K562 (cell line): Measurements from ENCODE around the gene REP15. TPM values are rescaled to one million over a fixed set of nuclear protein-coding genes. Genes with fewer than 3 reads are reported as not detected.
"Not testable (repeated sequence)": the region's sequence is repeated elsewhere in the genome, so short reads cannot be mapped to it uniquely, and the experiment has no call there.

Source experiments
- ATAC-seq: fragments of 200-7000 bp; cut with Tn5 transposase; 3 replicates; pipeline ENCODE4 v1.9.1; 2020; ENCODE audit warnings: moderate library complexity
- BruUV-seq: library from RNA; stranded (reverse); fragments of 400-500 nt; replicated peaks from 2 replicates; lab custom pipeline; 2021; lab: Mats Ljungman, UMichigan
- CTCF ChIA-PET: fragments of 300-600 bp; formaldehyde crosslinking; extraction: SDS; loops from one replicate; lab custom pipeline; 2021; ENCODE audit warnings: low intra/inter-chr PET ratio; lab: Yijun Ruan, JAX
- POLR2A ChIA-PET: fragments of 300-600, 350-650 bp; sonication (Branson Sonifier 250); formaldehyde crosslinking; extraction: SDS; loops from one replicate; lab custom pipeline; 2021; ENCODE audit warnings: antibody characterized with exemption, inconsistent platforms; lab: Yijun Ruan, JAX
- DNase-seq, 4 experiments: peaks; one replicate each; pipeline versions ENCODE4 v3.0.0 to v3.0.0-alpha.2; 2011 to 2018; ENCODE audit warnings: low spot score in 3 of 4, mixed read lengths in 3 of 4; ENCODE audit errors: extremely low read depth in 1 of 4
- FAIRE-seq: peaks from 2 replicates; lab custom pipeline; 2011; peaks lifted over from hg19 to GRCh38; lab: Jason Lieb, UNC
- H2AFZ ChIP-seq: 2 replicates; pipeline ENCODE4 v1.6.0; 2011; ENCODE audit warnings: low read depth, low read length, control low read depth, inconsistent platforms
- H3K27ac ChIP-seq: fragments of 200-600 bp; 3 replicates; pipeline ENCODE4 v1.8.0; 2011; ENCODE audit warnings: low read depth, mild to moderate bottlenecking, control low read depth, inconsistent platforms, low read length, moderate library complexity, mixed read lengths; ENCODE audit errors: extremely low read depth
- H3K27me3 ChIP-seq, 2 experiments: fragments of 300-600 bp in 1 of 2; 2 replicates in 1 of 2; 3 replicates in 1 of 2; pipeline versions ENCODE4 v1.6.0 to v1.8.0; 2011; ENCODE audit warnings: inconsistent platforms in 2 of 2, low read length in 2 of 2, mild to moderate bottlenecking in 1 of 2, mixed read lengths in 1 of 2, moderate library complexity in 1 of 2; ENCODE audit not compliant: control insufficient read depth in 2 of 2, insufficient read depth in 2 of 2
- H3K36me3 ChIP-seq: fragments of 300-600 bp; 3 replicates; pipeline ENCODE4 v1.8.0; 2011; ENCODE audit warnings: mild to moderate bottlenecking, low read length, inconsistent platforms; ENCODE audit not compliant: control insufficient read depth, insufficient read depth
- H3K4me1 ChIP-seq, 2 experiments: fragments of 200-600 bp in 1 of 2; replicated peaks in 1 of 2; 2 replicates in 1 of 2; 3 replicates in 1 of 2; pipeline versions ENCODE4 v1.5.1 to v1.8.0; 2011; ENCODE audit warnings: inconsistent platforms in 2 of 2, low read length in 2 of 2, mild to moderate bottlenecking in 1 of 2, mixed read lengths in 1 of 2, moderate library complexity in 1 of 2; ENCODE audit not compliant: control insufficient read depth in 2 of 2, insufficient read depth in 2 of 2
- H3K4me2 ChIP-seq: 2 replicates; pipeline ENCODE4 v1.6.1; 2011; ENCODE audit warnings: low read length, control low read depth, inconsistent platforms, mixed read lengths; ENCODE audit not compliant: insufficient read depth
- H3K4me3 ChIP-seq: fragments of 200-600 bp; sonication (generic), shearing (Covaris generic); 2 replicates; pipeline ENCODE4 v1.5.1; 2016; ENCODE audit warnings: control low read depth, inconsistent platforms
- H3K79me2 ChIP-seq: fragments of 200-600 bp; 3 replicates; pipeline ENCODE4 v1.8.0; 2011; ENCODE audit warnings: low read length, inconsistent platforms; ENCODE audit not compliant: control insufficient read depth, insufficient read depth
- H3K9ac ChIP-seq, 2 experiments: 2 replicates each; pipeline versions ENCODE4 v1.6.0 to v1.6.1; 2011; ENCODE audit warnings: low read depth in 2 of 2, low read length in 2 of 2, control low read depth in 1 of 2, inconsistent platforms in 1 of 2, mild to moderate bottlenecking in 1 of 2, mixed read lengths in 1 of 2; ENCODE audit not compliant: insufficient read depth in 1 of 2
- H3K9me1 ChIP-seq: one replicate; pipeline ENCODE4 v1.6.0; 2011; ENCODE audit warnings: inconsistent platforms, mild to moderate bottlenecking, low read length, moderate library complexity; ENCODE audit not compliant: control insufficient read depth, insufficient read depth
- H3K9me3 ChIP-seq: replicated peaks from 2 replicates; pipeline ENCODE4 v1.5.1; 2011; ENCODE audit warnings: low read depth, low read length, inconsistent platforms; ENCODE audit not compliant: control insufficient read depth, insufficient read depth
- H4K20me1 ChIP-seq: replicated peaks from 2 replicates; pipeline ENCODE4 v1.6.1; 2011; ENCODE audit warnings: low read length, inconsistent platforms, mixed read lengths; ENCODE audit not compliant: control insufficient read depth, insufficient read depth
- CEBPG ChIP-seq, 3 experiments: fragments of 200-800 bp in 1 of 3; sonication (Bioruptor generic) in 1 of 3; sonication (generic) in 1 of 3; formaldehyde crosslinking in 1 of 3; IDR thresholded peaks in 2 of 3; conservative IDR thresholded peaks in 1 of 3; 2 replicates each; pipeline versions ENCODE4 v1.6.1 to v1.8.0; 2016 to 2022; ENCODE audit warnings: missing compliant biosample characterization in 2 of 3, missing genetic modification characterization in 2 of 3, mild to moderate bottlenecking in 1 of 3, missing genetic modification reagents in 1 of 3
- CREB5 ChIP-seq: fragments of 250-450 bp; sonication (Bioruptor Pico); IDR thresholded peaks from 2 replicates; pipeline ENCODE4 v1.5.0; 2020; ENCODE audit warnings: mild to moderate bottlenecking
- DLX4 ChIP-seq: fragments of 250-450 bp; sonication (Bioruptor Pico); IDR thresholded peaks from 2 replicates; pipeline ENCODE4 v1.6.1; 2021; ENCODE audit warnings: mild to moderate bottlenecking
- DMBX1 ChIP-seq: fragments of 250-450 bp; sonication (Bioruptor Pico); IDR thresholded peaks from 2 replicates; pipeline ENCODE4 v1.8.0; 2022; ENCODE audit warnings: inconsistent platforms, mild to moderate bottlenecking, moderate library complexity, borderline replicate concordance
- EP300 ChIP-seq: IDR thresholded peaks from 2 replicates; pipeline ENCODE4 v1.6.1; 2012; ENCODE audit warnings: low read length, improper control_type of control experiment
- FOXK2 ChIP-seq, 2 experiments: fragments of 450-650 bp; IDR thresholded peaks in 1 of 2; conservative IDR thresholded peaks in 1 of 2; 2 replicates each; pipeline ENCODE4 v1.6.1; 2016; ENCODE audit warnings: low read depth in 2 of 2, mild to moderate bottlenecking in 1 of 2
- MXD1 ChIP-seq: fragments of 250-450 bp; sonication (Bioruptor Pico); IDR thresholded peaks from 2 replicates; pipeline ENCODE4 v1.8.0; 2021; ENCODE audit warnings: borderline replicate concordance, mild to moderate bottlenecking, moderate library complexity; ENCODE audit not compliant: poor library complexity, severe bottlenecking
- NEUROD1 ChIP-seq: fragments of 150-350 bp; IDR thresholded peaks from 2 replicates; pipeline ENCODE4 v1.6.1; 2014; ENCODE audit warnings: borderline replicate concordance, low read length, low read depth; ENCODE audit not compliant: partially characterized antibody
- SETDB1 ChIP-seq: IDR thresholded peaks from one replicate; pipeline ENCODE4 v1.6.1; 2012; ENCODE audit warnings: low read length, control low read depth, inconsistent platforms
- SMARCB1 ChIP-seq: IDR thresholded peaks from 2 replicates; pipeline ENCODE4 v1.6.1; 2011; ENCODE audit warnings: improper control_type of control experiment, low read depth; ENCODE audit not compliant: insufficient read length
- ZC3H8 ChIP-seq: fragments of 450-650 bp; IDR thresholded peaks from 2 replicates; pipeline ENCODE4 v1.6.1; 2017
- ZFX ChIP-seq: sonication (generic); formaldehyde crosslinking; IDR thresholded peaks from 2 replicates; pipeline ENCODE4 v1.8.0; 2022; ENCODE audit warnings: mild to moderate bottlenecking, missing genetic modification reagents, moderate library complexity
- WGBS: fragments of 100-300 bp; shearing (Covaris generic); methylation state at CpG from one replicate; pipeline ENCODE4 v1.1.6; 2016; ENCODE audit warnings: low coverage, mixed read lengths; ENCODE audit not compliant: insufficient coverage; ENCODE audit errors: missing lambda C conversion rate; 5-methylcytosine and 5-hydroxymethylcytosine counted together
- in situ Hi-C: fragments of 300-500 bp; cut with MboI; formaldehyde crosslinking; loops from 4 replicates; pipeline ENCODE4 v1.15.0; 2018; ENCODE audit warnings: inconsistent platforms, mixed read lengths
- intact Hi-C: fragments of 100-400 bp; cut with micrococcal nuclease; formaldehyde crosslinking; loops from 2 replicates; pipeline ENCODE4 v1.14.2; 2022
- polyA plus RNA-seq, 8 experiments: library from polyadenylated mRNA; depleted of rRNA in 4 of 8; stranded (reverse) in 5 of 8; unstranded in 3 of 8; fragments of >200 nt; fragmentation: Nextera tagmentation in 2 of 8; fragmentation: Illumina TruSeq in 1 of 8; extraction: Ambion mirVana in 2 of 8; extraction: Trizol in 1 of 8; gene quantifications; 2 replicates each; pipeline versions ENCODE4 v1.2.1 to v1.2.3, GENCODE V29; 2011 to 2014; ENCODE audit warnings: inconsistent platforms in 1 of 8, missing spikeins in 1 of 8
- total RNA-seq, 7 experiments: library from RNA; depleted of rRNA in 6 of 7; stranded (reverse); fragments of >200 nt in 6 of 7; fragmentation: Illumina TruSeq in 2 of 7; extraction: Trizol in 2 of 7; gene quantifications; 2 replicates each; pipeline versions ENCODE4 v1.2.1 to v1.2.3, GENCODE V29; 2011 to 2021; ENCODE audit warnings: low replicate concordance in 1 of 7

Gene REP15
- total and polyA plus RNA-seq, 9 of the 15 experiments (the other 6 are each of a cell fraction or from before 2014, with no cell fraction given): not detected

- no peaks in the 10 kb centered on the region for H3K9me3 ChIP-seq
- ChIA-PET POLR2A (no interaction called here), CTCF (no interaction called here)
- H3K27ac ChIP-seq: no peak overlapping the region
- no peak overlapping the region for H2AFZ ChIP-seq
- H3K36me3 ChIP-seq: no peaks in the 10 kb centered on the region
- H4K20me1 ChIP-seq: no peaks in the 10 kb centered on the region
- no peak overlapping the region for H3K9ac ChIP-seq
- intact Hi-C loops: loop anchor here (5.0 kb wide), 1 partner anchor 49 kb away; no protein-coding TSS in a partner anchor
- H3K79me2 ChIP-seq: no peaks in the 10 kb centered on the region
- H3K27me3 ChIP-seq: 0 out of 5 replicates have a peak, but pooled peaks cover 0 to 2% of the 10 kb centered on the region in 2 experiments
- H3K9me1 ChIP-seq: no peaks in the 10 kb centered on the region
- FAIRE-seq: no peak
- BruUV-seq: no TSS peak
- TF ChIP-seq NEUROD1 (no peak), DLX4 (CRISPR knock-in tag) (no peak), CREB5 (CRISPR knock-in tag) (no peak), FOXK2 (conservative IDR thresholded peaks at IDR 0.05 in 1 of 2, IDR thresholded peaks at IDR 0.05 in 1 of 2; ENCODE audit: low read depth in 2 of 2) (no peak), DMBX1 (CRISPR knock-in tag) (no peak), ZFX (CRISPR knock-in tag) (no peak), CEBPG (CRISPR knock-in tag; IDR thresholded peaks at IDR 0.05) (no peak), CEBPG (tag; conservative IDR thresholded peaks at IDR 0.05 in 1 of 2, IDR thresholded peaks at IDR 0.05 in 1 of 2) (no peak), ZC3H8 (no peak), SETDB1 (no peak), EP300 (no peak), MXD1 (no peak), SMARCB1 (no peak)
- ATAC-seq: no peak
- no peak for DNase-seq
- H3K4me2 ChIP-seq: no peak overlapping the region
- H3K4me1 ChIP-seq: no peaks in the 10 kb centered on the region
- in situ Hi-C loops: no loop called here
- no peak overlapping the region for H3K4me3 ChIP-seq
Observed at GRCh38 chr12:27653661-27654060, 42.6 kb upstream of the REP15 start.

- H3K9ac ChIP-seq, POLR2A ChIA-PET, H3K79me2 ChIP-seq, CTCF ChIA-PET, BruUV-seq, H3K27ac ChIP-seq, H2AFZ ChIP-seq, intact Hi-C loops, H3K27me3 ChIP-seq, H3K4me3 ChIP-seq, H3K4me2 ChIP-seq, H3K4me1 ChIP-seq, ATAC-seq, in situ Hi-C loops, H3K9me3 ChIP-seq, DNase-seq, H3K36me3 ChIP-seq, H3K9me1 ChIP-seq, H4K20me1 ChIP-seq: not testable (repeated sequence)
- WGBS: 0% methylated on average over 3 of the region's 3 CpGs
- peak; percentile 51 for FAIRE-seq
Observed at GRCh38 chr12:27655476-27655875, 40.8 kb upstream of the REP15 start.
